ACC112 (cell line): Measurements from ENCODE around the gene PPM1B.

Experiments used
- H2AFZ ChIP-seq: fragments of 200-600 bp; sonication (generic); one replicate; pipeline ENCODE4 v1.6.0; 2017; ENCODE audit warnings: antibody characterized with exemption, low read length; ENCODE audit not compliant: unreplicated experiment
- H3K27ac ChIP-seq: fragments of 200-600 bp; sonication (generic); 2 replicates; pipeline ENCODE4 v1.5.1; 2014; ENCODE audit warnings: low read depth, mild to moderate bottlenecking, antibody characterized with exemption, low read length, moderate library complexity
- H3K27me3 ChIP-seq: fragments of 200-600 bp; sonication (generic); 2 replicates; pipeline ENCODE4 v1.6.1; 2014; ENCODE audit warnings: mild to moderate bottlenecking, antibody characterized with exemption, low read length, moderate library complexity, mixed read lengths; ENCODE audit not compliant: insufficient read depth
- H3K36me3 ChIP-seq: fragments of 200-600 bp; sonication (generic); 2 replicates; pipeline ENCODE4 v1.6.1; 2016; ENCODE audit warnings: mild to moderate bottlenecking, antibody characterized with exemption, low read length, moderate library complexity, mixed read lengths; ENCODE audit not compliant: insufficient read depth
- H3K4me1 ChIP-seq: fragments of 200-600 bp; sonication (generic); one replicate; pipeline ENCODE4 v1.6.1; 2016; ENCODE audit warnings: low read length, mixed read lengths; ENCODE audit not compliant: insufficient read depth, unreplicated experiment, control insufficient read depth
- H3K4me3 ChIP-seq: fragments of 200-600 bp; sonication (generic); 2 replicates; pipeline ENCODE4 v1.5.1; 2014; ENCODE audit warnings: mild to moderate bottlenecking, low read depth, low read length
- H3K79me2 ChIP-seq: fragments of 200-600 bp; sonication (generic); one replicate; pipeline ENCODE4 v1.6.0; 2016; ENCODE audit warnings: low read length; ENCODE audit not compliant: control insufficient read depth, unreplicated experiment, insufficient read depth

PPM1B gene

DNA sequence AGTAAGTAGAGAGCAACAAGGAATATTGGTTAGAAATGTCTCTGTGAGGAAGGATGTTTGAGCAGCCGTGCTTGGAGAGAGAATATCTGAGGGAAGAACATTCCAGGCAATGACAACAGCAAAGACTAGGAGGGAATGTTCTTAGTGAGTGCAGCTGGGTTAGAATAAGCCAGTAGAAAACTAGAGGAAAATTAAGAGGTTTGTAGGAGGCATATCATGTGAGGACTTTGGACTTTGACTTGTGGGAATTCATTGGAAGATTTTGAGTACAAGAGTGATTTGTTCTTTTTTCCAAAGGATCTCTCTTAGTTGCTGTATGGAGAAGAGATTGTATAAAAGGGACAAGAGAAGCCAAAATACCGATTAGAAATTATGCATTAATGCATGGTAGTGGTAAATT lies 47.2 kb downstream of the PPM1B start:
- Histone ChIP-seq H3K4me1 (no peaks in the 10 kb centered on the region), H3K79me2 (no peaks in the 10 kb centered on the region), H2AFZ (no peak overlapping the region), H3K4me3 (no peak overlapping the region), H3K27ac (no peak overlapping the region), H3K36me3 (peaks cover 5% of the 10 kb centered on the region), H3K27me3 (no peaks in the 10 kb centered on the region)

DNA sequence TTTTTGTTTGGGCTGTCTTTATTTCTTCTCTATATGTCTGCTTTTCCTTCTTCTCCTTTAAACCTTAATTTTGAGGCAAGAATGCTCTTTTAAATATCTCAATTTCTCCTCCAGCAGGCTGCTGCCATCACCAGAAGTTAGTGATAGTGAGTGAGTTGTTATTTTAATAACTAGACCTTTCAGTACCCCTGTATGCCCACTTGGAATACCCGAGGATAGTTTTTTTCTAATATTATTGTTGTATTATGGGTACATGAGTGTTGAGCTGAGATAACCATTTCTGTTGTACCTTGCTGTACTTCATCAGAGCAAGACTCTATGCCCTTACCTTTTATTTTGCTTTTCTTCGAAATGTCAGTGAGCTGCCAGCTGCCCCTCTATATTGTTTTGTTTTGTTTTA lies 50.1 kb downstream of the PPM1B start:
- Histone ChIP-seq H3K79me2 (no peaks in the 10 kb centered on the region), H3K36me3 (no peaks in the 10 kb centered on the region), H3K4me3 (no peak overlapping the region), H2AFZ (no peak overlapping the region), H3K27me3 (no peaks in the 10 kb centered on the region), H3K27ac (no peak overlapping the region), H3K4me1 (no peaks in the 10 kb centered on the region)

DNA sequence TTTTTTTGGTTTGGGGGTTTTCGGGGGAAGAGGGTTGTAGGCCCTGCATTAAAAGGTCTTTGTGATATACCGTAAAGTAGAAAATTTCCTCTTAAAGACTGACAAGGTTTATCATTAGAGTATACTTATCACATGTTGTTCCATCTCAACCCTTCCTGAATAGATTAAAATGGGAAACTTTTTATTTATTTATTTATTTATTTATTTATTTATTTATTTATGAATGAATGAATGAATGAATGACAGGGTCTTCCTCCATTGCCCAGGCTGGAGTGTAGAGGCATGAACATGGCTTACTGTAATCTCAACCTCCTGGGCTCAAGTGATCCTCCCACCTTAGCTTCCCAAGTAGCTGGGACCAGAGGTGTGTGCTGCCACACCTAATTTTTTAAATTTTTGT lies 58.1 kb downstream of the PPM1B start:
- Histone ChIP-seq H3K36me3 (no peaks in the 10 kb centered on the region; the same call in 1 of the 2 replicates), H3K27ac (no peak overlapping the region)

DNA sequence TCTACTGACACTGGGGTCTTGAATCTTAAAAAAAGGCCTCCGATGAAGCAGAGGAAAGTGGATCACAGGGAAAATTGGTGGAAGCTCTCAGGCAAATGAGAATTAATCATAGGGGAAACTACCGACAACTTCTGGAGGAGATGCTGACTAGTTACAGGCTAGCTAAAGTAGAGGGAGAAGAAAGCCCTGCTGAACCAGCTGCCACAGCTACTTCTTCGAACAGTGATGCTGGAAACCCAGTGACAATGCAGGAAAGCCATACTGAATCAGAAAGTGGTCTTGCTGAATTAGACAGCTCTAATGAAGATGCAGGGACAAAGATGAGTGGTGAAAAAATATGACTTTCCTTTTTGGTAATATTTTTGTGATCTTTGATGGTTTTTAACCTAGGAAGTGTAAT lies 61.7 kb downstream of the PPM1B start:
- H3K36me3 ChIP-seq, result no peaks in the 10 kb centered on the region; the same call in 1 of the 2 replicates
- H3K27ac ChIP-seq, result no peak overlapping the region
- no peak overlapping the region for H3K4me3 ChIP-seq
- H3K79me2 ChIP-seq, result no peaks in the 10 kb centered on the region
- peaks cover 20% of the 10 kb centered on the region for H3K4me1 ChIP-seq
- no peak overlapping the region for H2AFZ ChIP-seq
- H3K27me3 ChIP-seq, result no peaks in the 10 kb centered on the region

More for the DNA sequence above, 58.1 kb downstream of the PPM1B start:
- no peaks in the 10 kb centered on the region for H3K4me1 ChIP-seq
- H3K79me2 ChIP-seq, result no peaks in the 10 kb centered on the region
- H3K4me3 ChIP-seq, result no peak overlapping the region
- H3K27me3 ChIP-seq, result no peaks in the 10 kb centered on the region
- H2AFZ ChIP-seq, result no peak overlapping the region

DNA sequence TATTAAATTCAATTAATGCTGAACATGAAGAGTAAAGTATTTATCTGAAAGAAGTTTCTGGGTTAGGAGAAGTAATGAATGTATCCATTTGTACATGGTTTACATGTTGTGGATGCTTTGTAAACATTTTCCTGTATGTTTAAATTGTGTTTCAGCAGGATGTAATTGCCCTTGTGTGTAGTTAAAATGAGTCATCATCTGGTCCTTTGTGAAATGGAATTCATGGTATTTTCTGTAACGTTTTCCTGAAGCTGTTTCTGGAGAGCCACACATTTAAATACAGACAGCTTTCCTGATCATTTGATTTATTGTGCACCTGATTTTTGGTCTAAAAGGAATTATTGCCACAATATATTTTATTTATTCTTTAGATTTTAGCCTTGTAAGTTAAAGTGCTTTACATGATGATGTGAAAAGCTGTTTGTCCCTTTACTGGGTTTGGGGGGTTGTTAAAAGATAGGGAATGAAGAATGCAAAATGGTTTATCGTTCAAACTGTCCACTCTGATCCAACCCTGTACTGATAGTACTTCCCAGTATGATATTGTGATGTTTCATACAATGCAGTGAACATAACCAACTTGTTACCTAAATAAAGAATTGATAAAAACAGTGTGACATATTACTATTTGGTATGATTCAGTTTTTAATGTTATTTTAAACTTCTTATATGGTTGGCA lies 64.9 kb downstream of the PPM1B start:
- Histone ChIP-seq H3K36me3 (no peaks in the 10 kb centered on the region), H2AFZ (no peak overlapping the region), H3K79me2 (no peaks in the 10 kb centered on the region), H3K27me3 (no peaks in the 10 kb centered on the region), H3K4me1 (peaks cover 23% of the 10 kb centered on the region), H3K4me3 (no peak overlapping the region), H3K27ac (peak overlapping the region; percentile 67)

DNA sequence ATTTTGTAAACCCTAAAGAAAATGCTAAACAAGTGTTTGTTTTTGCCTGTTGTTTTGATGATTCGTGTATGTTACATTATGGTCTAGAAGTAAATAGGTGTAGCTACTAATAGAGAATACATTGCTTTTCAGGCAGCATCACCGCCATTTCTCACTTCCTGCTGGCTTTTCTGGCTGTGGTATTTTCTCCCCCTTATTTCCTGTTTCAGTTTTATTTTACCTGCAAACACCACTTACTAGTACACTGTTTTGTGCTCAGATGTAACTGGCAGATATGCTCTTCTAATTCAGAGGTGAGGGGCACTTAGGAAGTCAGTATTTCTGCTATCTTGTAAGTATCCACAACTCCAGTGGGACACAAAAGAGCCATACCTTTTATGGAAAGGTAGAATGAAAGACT lies 68.5 kb downstream of the PPM1B start:
- H3K27ac ChIP-seq, result no peak overlapping the region
- peaks cover 23% of the 10 kb centered on the region for H3K4me1 ChIP-seq
- no peaks in the 10 kb centered on the region for H3K79me2 ChIP-seq
- no peak overlapping the region for H3K4me3 ChIP-seq
- no peaks in the 10 kb centered on the region for H3K27me3 ChIP-seq
- no peak overlapping the region for H2AFZ ChIP-seq
- no peaks in the 10 kb centered on the region for H3K36me3 ChIP-seq

DNA sequence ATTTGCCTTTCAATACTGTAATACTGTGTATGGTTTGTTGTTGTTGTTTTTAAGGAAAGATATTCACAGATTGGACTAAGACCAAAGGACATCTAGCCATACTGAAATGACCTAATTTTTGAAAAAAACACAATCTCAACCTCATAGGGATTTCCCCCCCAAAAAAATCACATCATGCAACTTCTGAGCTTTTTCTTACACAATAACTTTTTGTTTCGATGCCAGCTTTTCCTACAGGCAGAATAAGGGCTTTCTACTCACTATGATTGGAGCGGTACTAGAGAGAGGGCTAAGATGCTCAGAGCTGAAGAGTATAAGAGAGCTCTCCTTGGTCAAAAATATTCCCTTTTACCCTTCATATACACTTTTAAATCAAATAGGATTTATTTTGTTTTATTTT lies 74.2 kb downstream of the PPM1B start:
- no peak overlapping the region for H3K27ac ChIP-seq
- H2AFZ ChIP-seq, result no peak overlapping the region
- no peaks in the 10 kb centered on the region for H3K4me1 ChIP-seq

DNA sequence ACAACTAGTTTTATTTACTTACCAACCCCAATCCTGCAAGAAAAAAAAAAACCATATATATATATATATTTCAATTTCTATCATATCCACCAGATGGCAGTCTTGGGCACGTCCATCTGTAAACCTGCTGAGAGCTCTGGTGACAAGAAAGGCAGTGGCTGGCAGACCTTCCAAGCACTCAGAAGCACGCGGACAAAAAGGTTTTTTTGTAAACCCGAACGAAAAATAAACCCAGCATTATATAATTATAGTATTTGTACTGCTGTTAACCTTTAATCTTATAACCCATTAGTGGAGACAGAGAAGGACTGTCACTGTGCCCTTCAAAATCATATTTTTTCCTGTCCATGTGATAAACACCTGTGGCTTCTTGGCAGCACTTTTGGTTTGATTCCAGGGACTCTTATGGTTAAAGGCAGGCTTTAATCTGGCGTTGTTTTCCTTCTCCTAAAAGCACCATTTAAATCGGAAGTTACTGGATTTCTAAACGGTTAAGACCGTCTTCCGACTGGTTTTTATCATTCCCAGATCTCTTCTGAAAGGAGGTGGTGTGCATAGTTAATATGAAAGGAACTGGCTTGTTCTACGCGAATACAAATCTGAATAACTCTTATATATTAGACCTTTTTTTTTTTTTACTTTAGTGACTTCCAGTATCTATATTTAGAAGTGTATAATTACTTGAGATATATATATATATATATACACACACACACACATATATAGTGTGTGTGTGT lies 75.6 kb downstream of the PPM1B start:
- H3K27me3 ChIP-seq, result no peaks in the 10 kb centered on the region
- peak overlapping the region; percentile 76 for H3K4me3 ChIP-seq
- no peaks in the 10 kb centered on the region for H3K79me2 ChIP-seq
- no peaks in the 10 kb centered on the region for H3K36me3 ChIP-seq
- H2AFZ ChIP-seq, result peak overlapping the region; percentile 80
- no peak overlapping the region for H3K27ac ChIP-seq
- H3K4me1 ChIP-seq, result no peaks in the 10 kb centered on the region

More for the DNA sequence above, 74.2 kb downstream of the PPM1B start:
- H3K4me3 ChIP-seq, result no peak overlapping the region
- H3K79me2 ChIP-seq, result no peaks in the 10 kb centered on the region
- H3K36me3 ChIP-seq, result no peaks in the 10 kb centered on the region
- no peaks in the 10 kb centered on the region for H3K27me3 ChIP-seq

DNA sequence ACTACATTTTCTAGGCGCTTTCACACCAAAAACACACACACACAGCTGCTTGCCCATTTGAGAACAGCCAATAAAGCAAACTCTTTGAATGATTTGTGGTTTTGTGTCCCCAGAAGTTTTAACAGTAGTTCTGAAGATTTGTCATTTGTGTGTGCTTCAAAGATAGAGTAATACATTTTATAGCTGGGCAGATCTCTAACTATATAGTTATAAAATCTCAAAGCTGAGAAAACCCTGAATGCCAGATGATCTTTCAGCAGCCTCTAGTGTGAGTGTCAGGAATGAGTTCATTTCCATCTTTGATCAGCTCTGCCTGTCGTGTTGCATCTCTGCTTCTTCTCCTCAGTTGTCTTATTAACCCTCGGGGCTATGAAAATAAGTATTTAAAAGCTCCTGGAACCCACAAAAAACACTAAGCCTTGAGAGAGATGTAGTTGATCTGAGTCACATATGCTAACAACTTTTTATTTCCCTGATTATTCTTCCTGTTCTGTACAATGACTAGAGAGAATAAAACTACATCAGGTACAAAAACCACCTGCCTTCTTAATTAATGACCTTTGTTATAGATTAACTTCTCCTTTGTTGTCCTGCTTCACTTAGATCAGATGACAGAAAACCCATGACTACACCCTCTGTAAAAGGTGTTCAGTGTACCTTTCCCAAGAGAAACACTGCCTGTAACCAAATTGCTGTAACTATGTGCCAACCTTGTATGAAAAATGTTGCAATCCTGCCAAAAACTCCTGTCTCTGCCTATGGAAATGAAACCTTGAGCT lies 76.6 kb downstream of the PPM1B start:
- no peaks in the 10 kb centered on the region for H3K36me3 ChIP-seq
- H3K27me3 ChIP-seq, result no peaks in the 10 kb centered on the region
- no peaks in the 10 kb centered on the region for H3K79me2 ChIP-seq
- H2AFZ ChIP-seq, result no peak overlapping the region
- no peaks in the 10 kb centered on the region for H3K4me1 ChIP-seq
- H3K4me3 ChIP-seq, result no peak overlapping the region
- H3K27ac ChIP-seq, result no peak overlapping the region

DNA sequence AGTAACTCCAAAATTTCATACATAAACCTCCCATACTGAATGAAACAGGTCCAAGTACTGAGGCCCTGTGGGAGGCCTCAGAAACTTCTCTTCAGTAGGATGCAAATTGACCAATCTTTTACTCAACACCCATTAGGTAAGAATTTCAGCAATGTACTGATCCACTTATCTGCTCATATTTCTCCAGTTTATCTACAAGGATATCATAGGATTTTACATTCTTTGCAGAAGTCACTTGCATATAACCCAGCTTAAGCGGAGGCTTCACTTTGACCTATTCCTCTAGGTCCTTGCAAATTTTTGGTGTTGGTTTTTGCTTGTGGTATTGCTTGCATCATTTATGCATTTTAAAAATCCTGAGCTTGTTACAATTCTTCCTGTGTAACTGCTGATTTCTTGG lies 77.8 kb downstream of the PPM1B start:
- Histone ChIP-seq H3K27ac (no peak overlapping the region), H3K4me3 (no peak overlapping the region), H3K4me1 (no peaks in the 10 kb centered on the region), H3K27me3 (no peaks in the 10 kb centered on the region), H2AFZ (no peak overlapping the region), H3K79me2 (no peaks in the 10 kb centered on the region), H3K36me3 (no peaks in the 10 kb centered on the region)
